HepG2 (cell line): ENCODE data around the gene TRAF4. TPM values are rescaled to one million over a fixed set of nuclear protein-coding genes. Genes with fewer than 3 reads are reported as not detected.

Experiments used
- ADNP ChIP-seq: sonication (generic); formaldehyde crosslinking; IDR thresholded peaks from 2 replicates; pipeline ENCODE4 v1.4.0; 2020; ENCODE audit warnings: missing genetic modification reagents
- CENPT ChIP-seq: sonication (generic); formaldehyde crosslinking; IDR thresholded peaks from 2 replicates; pipeline ENCODE4 v1.8.0; 2022; ENCODE audit warnings: low read depth, mild to moderate bottlenecking, moderate library complexity, missing genetic modification reagents
- JUND ChIP-seq: sonication (generic); formaldehyde crosslinking; IDR thresholded peaks from 2 replicates; pipeline ENCODE4 v1.8.0; 2022; ENCODE audit warnings: mild to moderate bottlenecking, missing genetic modification reagents
- KDM4B ChIP-seq: sonication (generic); formaldehyde crosslinking; IDR thresholded peaks from 2 replicates; pipeline ENCODE4 v1.4.0; 2020; ENCODE audit warnings: missing genetic modification reagents
- NFIB ChIP-seq: sonication (generic); formaldehyde crosslinking; IDR thresholded peaks from 2 replicates; pipeline ENCODE4 v1.9.0; 2021; ENCODE audit warnings: missing genetic modification reagents, mild to moderate bottlenecking, borderline replicate concordance
- SETDB1 ChIP-seq: sonication (generic); formaldehyde crosslinking; IDR thresholded peaks from 2 replicates; pipeline ENCODE4 v1.5.1; 2020; ENCODE audit warnings: missing genetic modification reagents, mild to moderate bottlenecking, borderline replicate concordance
- U2AF1 ChIP-seq: fragments of 200-400 bp; formaldehyde crosslinking; optimal IDR thresholded peaks from 2 replicates; pipeline ENCODE3; 2017; ENCODE audit warnings: mild to moderate bottlenecking, low read depth, low read length
- U2AF2 ChIP-seq: fragments of 200-400 bp; formaldehyde crosslinking; IDR thresholded peaks from 2 replicates; pipeline ENCODE4 v1.6.1; 2017; ENCODE audit warnings: low read depth, mild to moderate bottlenecking, low read length
- ZMYM3 ChIP-seq: sonication (generic); formaldehyde crosslinking; IDR thresholded peaks from 2 replicates; pipeline ENCODE4 v1.5.1; 2020; ENCODE audit warnings: mild to moderate bottlenecking, missing genetic modification reagents
- ZNF121 ChIP-seq: sonication (generic); formaldehyde crosslinking; IDR thresholded peaks from 2 replicates; pipeline ENCODE4 v1.5.0; 2020; ENCODE audit warnings: mild to moderate bottlenecking, missing genetic modification reagents
- ZNF33B ChIP-seq: sonication (generic); formaldehyde crosslinking; IDR thresholded peaks from 2 replicates; pipeline ENCODE4 v1.5.1; 2020; ENCODE audit warnings: mild to moderate bottlenecking, missing genetic modification reagents
- ZNF652 ChIP-seq: IDR thresholded peaks from 2 replicates; pipeline ENCODE4 v1.6.1; 2016; ENCODE audit warnings: low read depth, borderline replicate concordance
- ZNF737 ChIP-seq: sonication (generic); formaldehyde crosslinking; IDR thresholded peaks from 2 replicates; pipeline ENCODE4 v1.5.0; 2020; ENCODE audit warnings: missing genetic modification reagents, mild to moderate bottlenecking, borderline replicate concordance
- ZNF747 ChIP-seq: sonication (generic); formaldehyde crosslinking; IDR thresholded peaks from 2 replicates; pipeline ENCODE4 v1.8.1; 2023; ENCODE audit warnings: missing genetic modification reagents, mild to moderate bottlenecking, borderline replicate concordance
- ZNF792 ChIP-seq: IDR thresholded peaks from 2 replicates; pipeline ENCODE4 v1.6.1; 2016
- polyA plus RNA-seq, 8 experiments: library from polyadenylated mRNA; depleted of rRNA in 3 of 8; stranded (reverse) in 7 of 8; unstranded in 1 of 8; fragments of >200 nt; fragmentation: Illumina TruSeq in 4 of 8; extraction: Trizol in 4 of 8; gene quantifications; 2 replicates each; pipeline versions ENCODE4 v1.2.1 to v1.2.3, GENCODE V29; 2011 to 2016; ENCODE audit warnings: low read depth in 4 of 8, missing spikeins in 1 of 8, mixed read lengths in 1 of 8; ENCODE audit not compliant: insufficient read depth in 1 of 8
- total RNA-seq, 5 experiments: library from RNA; depleted of rRNA; stranded (reverse); fragments of >200 nt; fragmentation: Illumina TruSeq; extraction: Trizol; gene quantifications; 2 replicates each; pipeline ENCODE4 v1.2.3, GENCODE V29; 2016; ENCODE audit warnings: low read depth in 1 of 5
- TF ChIP-seq, protein P1 (sequence below): sonication (generic); formaldehyde crosslinking; IDR thresholded peaks from 2 replicates; pipeline ENCODE4 v1.9.0; 2021; ENCODE audit warnings: missing genetic modification reagents, mild to moderate bottlenecking, borderline replicate concordance
- TF ChIP-seq, protein P2 (sequence below): sonication (generic); formaldehyde crosslinking; IDR thresholded peaks from 2 replicates; pipeline ENCODE4 v1.8.1; 2023; ENCODE audit warnings: mild to moderate bottlenecking, missing genetic modification reagents
- TF ChIP-seq, protein P3 (sequence below), 2 experiments: sonication (generic) in 1 of 2; formaldehyde crosslinking in 1 of 2; IDR thresholded peaks; 2 replicates each; pipeline versions ENCODE4 v1.6.1 to v1.9.0; 2014 to 2022; ENCODE audit warnings: antibody characterized with exemption in 1 of 2, borderline replicate concordance in 1 of 2, inconsistent platforms in 1 of 2, low read depth in 1 of 2, missing genetic modification reagents in 1 of 2
- TF ChIP-seq, protein P4 (sequence below): sonication (generic); formaldehyde crosslinking; IDR thresholded peaks from 2 replicates; pipeline ENCODE4 v1.4.0; 2020; ENCODE audit warnings: low read depth, mild to moderate bottlenecking, missing genetic modification reagents
- TF ChIP-seq, protein P5 (sequence below): sonication (generic); formaldehyde crosslinking; conservative IDR thresholded peaks from 2 replicates; pipeline ENCODE4 v1.8.0; 2022; ENCODE audit warnings: missing genetic modification reagents

TRAF4 gene
- total and polyA plus RNA-seq, 2 of the 13 experiments (the other 11 are each of a cell fraction or from before 2014, with no cell fraction given): 86.0 to 89.9 TPM

DNA sequence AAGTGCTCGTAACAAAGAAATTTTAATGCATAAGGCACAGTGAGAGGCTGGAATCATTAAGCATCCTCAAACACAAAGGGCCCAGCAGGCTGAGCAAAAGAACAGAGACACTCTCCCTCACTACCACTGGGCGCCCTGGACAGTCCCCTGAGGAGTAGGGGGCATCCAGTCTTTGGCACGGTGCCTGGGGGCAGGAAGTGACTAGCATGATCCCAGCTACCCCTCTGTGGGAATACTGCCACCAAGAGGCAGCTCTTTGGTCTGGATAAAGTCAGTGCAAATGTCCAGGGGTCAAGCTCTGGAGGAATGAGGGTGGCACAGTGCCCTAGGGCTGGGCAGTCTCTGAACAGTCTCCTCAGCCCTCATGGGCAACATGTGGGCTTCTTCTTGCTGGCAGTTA lies 29.5 kb upstream of the TRAF4 start (continued):
- TF ChIP-seq U2AF2: no peak
- TF ChIP-seq, protein P1, sequence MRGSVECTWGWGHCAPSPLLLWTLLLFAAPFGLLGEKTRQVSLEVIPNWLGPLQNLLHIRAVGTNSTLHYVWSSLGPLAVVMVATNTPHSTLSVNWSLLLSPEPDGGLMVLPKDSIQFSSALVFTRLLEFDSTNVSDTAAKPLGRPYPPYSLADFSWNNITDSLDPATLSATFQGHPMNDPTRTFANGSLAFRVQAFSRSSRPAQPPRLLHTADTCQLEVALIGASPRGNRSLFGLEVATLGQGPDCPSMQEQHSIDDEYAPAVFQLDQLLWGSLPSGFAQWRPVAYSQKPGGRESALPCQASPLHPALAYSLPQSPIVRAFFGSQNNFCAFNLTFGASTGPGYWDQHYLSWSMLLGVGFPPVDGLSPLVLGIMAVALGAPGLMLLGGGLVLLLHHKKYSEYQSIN (CRISPR knock-in tag): no peak
- TF ChIP-seq, protein P2, sequence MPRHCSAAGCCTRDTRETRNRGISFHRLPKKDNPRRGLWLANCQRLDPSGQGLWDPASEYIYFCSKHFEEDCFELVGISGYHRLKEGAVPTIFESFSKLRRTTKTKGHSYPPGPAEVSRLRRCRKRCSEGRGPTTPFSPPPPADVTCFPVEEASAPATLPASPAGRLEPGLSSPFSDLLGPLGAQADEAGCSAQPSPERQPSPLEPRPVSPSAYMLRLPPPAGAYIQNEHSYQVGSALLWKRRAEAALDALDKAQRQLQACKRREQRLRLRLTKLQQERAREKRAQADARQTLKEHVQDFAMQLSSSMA (CRISPR knock-in tag): no peak
- no peak for TF ChIP-seq ZNF737
- no peak for TF ChIP-seq ZNF33B
- TF ChIP-seq, protein P3, sequence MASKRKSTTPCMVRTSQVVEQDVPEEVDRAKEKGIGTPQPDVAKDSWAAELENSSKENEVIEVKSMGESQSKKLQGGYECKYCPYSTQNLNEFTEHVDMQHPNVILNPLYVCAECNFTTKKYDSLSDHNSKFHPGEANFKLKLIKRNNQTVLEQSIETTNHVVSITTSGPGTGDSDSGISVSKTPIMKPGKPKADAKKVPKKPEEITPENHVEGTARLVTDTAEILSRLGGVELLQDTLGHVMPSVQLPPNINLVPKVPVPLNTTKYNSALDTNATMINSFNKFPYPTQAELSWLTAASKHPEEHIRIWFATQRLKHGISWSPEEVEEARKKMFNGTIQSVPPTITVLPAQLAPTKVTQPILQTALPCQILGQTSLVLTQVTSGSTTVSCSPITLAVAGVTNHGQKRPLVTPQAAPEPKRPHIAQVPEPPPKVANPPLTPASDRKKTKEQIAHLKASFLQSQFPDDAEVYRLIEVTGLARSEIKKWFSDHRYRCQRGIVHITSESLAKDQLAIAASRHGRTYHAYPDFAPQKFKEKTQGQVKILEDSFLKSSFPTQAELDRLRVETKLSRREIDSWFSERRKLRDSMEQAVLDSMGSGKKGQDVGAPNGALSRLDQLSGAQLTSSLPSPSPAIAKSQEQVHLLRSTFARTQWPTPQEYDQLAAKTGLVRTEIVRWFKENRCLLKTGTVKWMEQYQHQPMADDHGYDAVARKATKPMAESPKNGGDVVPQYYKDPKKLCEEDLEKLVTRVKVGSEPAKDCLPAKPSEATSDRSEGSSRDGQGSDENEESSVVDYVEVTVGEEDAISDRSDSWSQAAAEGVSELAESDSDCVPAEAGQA (IDR thresholded peaks at IDR 0.05; ENCODE audit: low read depth): no peak
- TF ChIP-seq, protein P3 (CRISPR knock-in tag; IDR thresholded peaks at IDR 0.05; ENCODE audit: borderline replicate concordance): no peak
- TF ChIP-seq ZNF747 (CRISPR knock-in tag): no peak
- TF ChIP-seq SETDB1: no peak
- no peak for TF ChIP-seq ADNP (CRISPR knock-in tag)
- TF ChIP-seq NFIB (CRISPR knock-in tag): no peak
- no peak for TF ChIP-seq U2AF1
- TF ChIP-seq ZNF652 (CRISPR knock-in tag): no peak
- no peak for TF ChIP-seq ZNF121
- TF ChIP-seq, protein P4, sequence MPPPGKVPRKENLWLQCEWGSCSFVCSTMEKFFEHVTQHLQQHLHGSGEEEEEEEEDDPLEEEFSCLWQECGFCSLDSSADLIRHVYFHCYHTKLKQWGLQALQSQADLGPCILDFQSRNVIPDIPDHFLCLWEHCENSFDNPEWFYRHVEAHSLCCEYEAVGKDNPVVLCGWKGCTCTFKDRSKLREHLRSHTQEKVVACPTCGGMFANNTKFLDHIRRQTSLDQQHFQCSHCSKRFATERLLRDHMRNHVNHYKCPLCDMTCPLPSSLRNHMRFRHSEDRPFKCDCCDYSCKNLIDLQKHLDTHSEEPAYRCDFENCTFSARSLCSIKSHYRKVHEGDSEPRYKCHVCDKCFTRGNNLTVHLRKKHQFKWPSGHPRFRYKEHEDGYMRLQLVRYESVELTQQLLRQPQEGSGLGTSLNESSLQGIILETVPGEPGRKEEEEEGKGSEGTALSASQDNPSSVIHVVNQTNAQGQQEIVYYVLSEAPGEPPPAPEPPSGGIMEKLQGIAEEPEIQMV: no peak
- no peak for TF ChIP-seq KDM4B (CRISPR knock-in tag)
- TF ChIP-seq, protein P5, sequence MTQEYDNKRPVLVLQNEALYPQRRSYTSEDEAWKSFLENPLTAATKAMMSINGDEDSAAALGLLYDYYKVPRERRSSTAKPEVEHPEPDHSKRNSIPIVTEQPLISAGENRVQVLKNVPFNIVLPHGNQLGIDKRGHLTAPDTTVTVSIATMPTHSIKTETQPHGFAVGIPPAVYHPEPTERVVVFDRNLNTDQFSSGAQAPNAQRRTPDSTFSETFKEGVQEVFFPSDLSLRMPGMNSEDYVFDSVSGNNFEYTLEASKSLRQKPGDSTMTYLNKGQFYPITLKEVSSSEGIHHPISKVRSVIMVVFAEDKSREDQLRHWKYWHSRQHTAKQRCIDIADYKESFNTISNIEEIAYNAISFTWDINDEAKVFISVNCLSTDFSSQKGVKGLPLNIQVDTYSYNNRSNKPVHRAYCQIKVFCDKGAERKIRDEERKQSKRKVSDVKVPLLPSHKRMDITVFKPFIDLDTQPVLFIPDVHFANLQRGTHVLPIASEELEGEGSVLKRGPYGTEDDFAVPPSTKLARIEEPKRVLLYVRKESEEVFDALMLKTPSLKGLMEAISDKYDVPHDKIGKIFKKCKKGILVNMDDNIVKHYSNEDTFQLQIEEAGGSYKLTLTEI (CRISPR knock-in tag): no peak
- no peak for TF ChIP-seq JUND (CRISPR knock-in tag)
- TF ChIP-seq ZMYM3 (CRISPR knock-in tag): peak; percentile 69
- no peak for TF ChIP-seq CENPT (CRISPR knock-in tag)
- TF ChIP-seq ZNF792 (CRISPR knock-in tag): no peak
